ENCODE measurements around the gene ASB8.

DNA sequence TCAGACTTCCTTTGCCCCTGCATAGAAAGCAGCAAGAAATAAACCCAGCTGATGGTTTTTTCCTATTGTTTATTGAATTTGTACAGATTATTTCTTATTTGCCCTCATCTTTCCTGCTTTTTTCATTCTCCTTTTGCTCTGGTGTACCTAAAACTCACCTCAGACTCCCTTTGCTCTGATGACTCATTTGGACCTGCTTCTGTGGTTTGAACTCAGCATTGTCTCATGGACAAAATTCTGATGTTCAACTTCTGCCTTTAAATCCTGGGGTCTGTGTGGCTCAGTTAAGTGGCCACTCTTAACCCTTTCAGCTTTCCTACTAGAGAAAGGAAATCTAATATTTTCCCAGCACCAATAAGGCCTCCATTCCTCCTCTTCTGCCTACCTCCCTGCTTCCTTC lies 47.9 kb downstream of the ASB8 start:
- TF ChIP-seq, protein P1, sequence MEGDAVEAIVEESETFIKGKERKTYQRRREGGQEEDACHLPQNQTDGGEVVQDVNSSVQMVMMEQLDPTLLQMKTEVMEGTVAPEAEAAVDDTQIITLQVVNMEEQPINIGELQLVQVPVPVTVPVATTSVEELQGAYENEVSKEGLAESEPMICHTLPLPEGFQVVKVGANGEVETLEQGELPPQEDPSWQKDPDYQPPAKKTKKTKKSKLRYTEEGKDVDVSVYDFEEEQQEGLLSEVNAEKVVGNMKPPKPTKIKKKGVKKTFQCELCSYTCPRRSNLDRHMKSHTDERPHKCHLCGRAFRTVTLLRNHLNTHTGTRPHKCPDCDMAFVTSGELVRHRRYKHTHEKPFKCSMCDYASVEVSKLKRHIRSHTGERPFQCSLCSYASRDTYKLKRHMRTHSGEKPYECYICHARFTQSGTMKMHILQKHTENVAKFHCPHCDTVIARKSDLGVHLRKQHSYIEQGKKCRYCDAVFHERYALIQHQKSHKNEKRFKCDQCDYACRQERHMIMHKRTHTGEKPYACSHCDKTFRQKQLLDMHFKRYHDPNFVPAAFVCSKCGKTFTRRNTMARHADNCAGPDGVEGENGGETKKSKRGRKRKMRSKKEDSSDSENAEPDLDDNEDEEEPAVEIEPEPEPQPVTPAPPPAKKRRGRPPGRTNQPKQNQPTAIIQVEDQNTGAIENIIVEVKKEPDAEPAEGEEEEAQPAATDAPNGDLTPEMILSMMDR (IDR thresholded peaks at IDR 0.05; ENCODE audit: low read depth, low read length, poor library complexity, severe bottlenecking), result no peak
- TF ChIP-seq EZH2phosphoT487 (IDR thresholded peaks at IDR 0.05; ENCODE audit: borderline replicate concordance, low read length), result no peak
